ENCODE measurements around the gene GPR142.

- TF ChIP-seq, protein P1, sequence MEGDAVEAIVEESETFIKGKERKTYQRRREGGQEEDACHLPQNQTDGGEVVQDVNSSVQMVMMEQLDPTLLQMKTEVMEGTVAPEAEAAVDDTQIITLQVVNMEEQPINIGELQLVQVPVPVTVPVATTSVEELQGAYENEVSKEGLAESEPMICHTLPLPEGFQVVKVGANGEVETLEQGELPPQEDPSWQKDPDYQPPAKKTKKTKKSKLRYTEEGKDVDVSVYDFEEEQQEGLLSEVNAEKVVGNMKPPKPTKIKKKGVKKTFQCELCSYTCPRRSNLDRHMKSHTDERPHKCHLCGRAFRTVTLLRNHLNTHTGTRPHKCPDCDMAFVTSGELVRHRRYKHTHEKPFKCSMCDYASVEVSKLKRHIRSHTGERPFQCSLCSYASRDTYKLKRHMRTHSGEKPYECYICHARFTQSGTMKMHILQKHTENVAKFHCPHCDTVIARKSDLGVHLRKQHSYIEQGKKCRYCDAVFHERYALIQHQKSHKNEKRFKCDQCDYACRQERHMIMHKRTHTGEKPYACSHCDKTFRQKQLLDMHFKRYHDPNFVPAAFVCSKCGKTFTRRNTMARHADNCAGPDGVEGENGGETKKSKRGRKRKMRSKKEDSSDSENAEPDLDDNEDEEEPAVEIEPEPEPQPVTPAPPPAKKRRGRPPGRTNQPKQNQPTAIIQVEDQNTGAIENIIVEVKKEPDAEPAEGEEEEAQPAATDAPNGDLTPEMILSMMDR (IDR thresholded peaks at IDR 0.05): no peak
- TF ChIP-seq EP300 (IDR thresholded peaks at IDR 0.05): no peak
These were observed 23.6 kb upstream of the GPR142 start for GRCh38 chr17:74343526-74344284.
